WERI-Rb-1 (cell line): ENCODE measurements around the gene PSMC1.

Experiments
- DNase-seq: peaks from one replicate; pipeline ENCODE4 v3.0.0-alpha.2; 2020
- H3K27ac ChIP-seq: fragments of 250-450 bp; sonication (Bioruptor Pico); 2 replicates; pipeline ENCODE4 v1.5.1; 2020; ENCODE audit warnings: mild to moderate bottlenecking, moderate library complexity
- H3K27me3 ChIP-seq: fragments of 250-450 bp; sonication (Bioruptor Pico); 2 replicates; pipeline ENCODE4 v1.5.1; 2021; ENCODE audit warnings: mild to moderate bottlenecking, low read depth, moderate library complexity; ENCODE audit not compliant: insufficient read depth, severe bottlenecking
- H3K36me3 ChIP-seq: fragments of 250-450 bp; sonication (Bioruptor Pico); 2 replicates; pipeline ENCODE4 v1.5.1; 2020; ENCODE audit warnings: mild to moderate bottlenecking, moderate library complexity
- H3K4me3 ChIP-seq: 2 replicates; pipeline ENCODE4 v1.5.1; 2011; ENCODE audit warnings: low read depth, mild to moderate bottlenecking, control low read depth, low read length
- H3K9me3 ChIP-seq: fragments of 250-450 bp; sonication (Bioruptor Pico); 2 replicates; pipeline ENCODE4 v1.5.1; 2021; ENCODE audit warnings: mild to moderate bottlenecking, moderate library complexity; ENCODE audit not compliant: severe bottlenecking
- TF ChIP-seq, protein P1 (sequence below): IDR thresholded peaks from 2 replicates; pipeline ENCODE4 v1.5.1; 2011; ENCODE audit warnings: low read depth, mild to moderate bottlenecking, control low read depth, inconsistent platforms, low read length

PSMC1 gene

DNA sequence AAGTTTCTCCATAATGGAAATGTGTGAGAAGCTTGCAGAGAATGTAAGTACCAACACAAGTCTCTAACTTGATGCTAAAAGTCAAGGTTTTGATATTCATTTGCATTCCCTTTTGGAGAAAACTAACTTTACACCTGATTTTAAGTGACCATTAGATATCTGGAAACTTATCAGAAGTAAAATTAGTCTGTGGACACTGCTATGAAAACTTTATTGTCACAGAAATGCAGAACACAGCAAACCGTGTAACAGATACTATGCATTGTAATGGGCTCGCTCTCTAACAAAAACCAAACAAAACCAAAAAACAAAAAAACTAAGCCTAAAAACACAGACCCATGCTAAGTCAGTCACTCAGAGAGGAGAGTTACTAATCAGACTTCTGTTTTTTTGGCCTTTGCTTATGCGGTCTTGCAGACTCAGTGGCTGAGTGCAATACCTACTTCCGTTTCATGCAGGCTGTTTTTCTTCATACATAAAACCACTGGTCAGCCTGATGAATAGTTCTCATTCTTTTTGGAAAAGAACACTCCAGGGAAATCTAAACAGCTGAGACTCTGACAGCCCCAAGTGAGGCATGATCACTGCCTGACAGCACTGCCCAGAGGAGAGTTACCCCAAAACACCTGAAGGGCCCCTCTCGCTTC is 39.6 kb downstream of the PSMC1 start:
- H3K4me3 ChIP-seq: no peak overlapping the region
- TF ChIP-seq, protein P1, sequence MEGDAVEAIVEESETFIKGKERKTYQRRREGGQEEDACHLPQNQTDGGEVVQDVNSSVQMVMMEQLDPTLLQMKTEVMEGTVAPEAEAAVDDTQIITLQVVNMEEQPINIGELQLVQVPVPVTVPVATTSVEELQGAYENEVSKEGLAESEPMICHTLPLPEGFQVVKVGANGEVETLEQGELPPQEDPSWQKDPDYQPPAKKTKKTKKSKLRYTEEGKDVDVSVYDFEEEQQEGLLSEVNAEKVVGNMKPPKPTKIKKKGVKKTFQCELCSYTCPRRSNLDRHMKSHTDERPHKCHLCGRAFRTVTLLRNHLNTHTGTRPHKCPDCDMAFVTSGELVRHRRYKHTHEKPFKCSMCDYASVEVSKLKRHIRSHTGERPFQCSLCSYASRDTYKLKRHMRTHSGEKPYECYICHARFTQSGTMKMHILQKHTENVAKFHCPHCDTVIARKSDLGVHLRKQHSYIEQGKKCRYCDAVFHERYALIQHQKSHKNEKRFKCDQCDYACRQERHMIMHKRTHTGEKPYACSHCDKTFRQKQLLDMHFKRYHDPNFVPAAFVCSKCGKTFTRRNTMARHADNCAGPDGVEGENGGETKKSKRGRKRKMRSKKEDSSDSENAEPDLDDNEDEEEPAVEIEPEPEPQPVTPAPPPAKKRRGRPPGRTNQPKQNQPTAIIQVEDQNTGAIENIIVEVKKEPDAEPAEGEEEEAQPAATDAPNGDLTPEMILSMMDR: no peak
- no peaks in the 10 kb centered on the region; the same call in 1 of the 2 replicates for H3K36me3 ChIP-seq
- no peak overlapping the region for H3K27ac ChIP-seq
- DNase-seq: no peak
- H3K9me3 ChIP-seq: no peaks in the 10 kb centered on the region
- no peaks in the 10 kb centered on the region for H3K27me3 ChIP-seq

DNA sequence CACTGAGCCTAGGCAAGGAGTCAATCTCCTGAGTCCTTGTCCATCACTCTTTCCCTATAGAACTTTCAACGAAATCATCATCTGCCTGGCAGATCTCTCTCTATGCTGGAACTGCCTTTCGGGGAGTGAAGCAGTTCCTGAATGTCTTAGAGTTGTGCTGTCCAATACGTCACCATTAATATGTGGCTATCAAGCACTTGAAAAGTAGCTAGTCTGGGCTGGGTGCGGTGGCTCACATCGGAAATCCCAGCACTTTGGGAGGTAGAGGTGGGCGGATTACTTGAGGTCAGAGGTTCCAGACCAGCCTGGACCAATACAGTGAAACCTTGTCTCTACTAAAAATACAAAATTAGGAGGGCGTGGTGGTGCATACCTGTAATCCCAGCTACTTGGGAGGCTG is 40.3 kb downstream of the PSMC1 start:
- DNase-seq: no peak
- H3K36me3 ChIP-seq: no peaks in the 10 kb centered on the region; the same call in 1 of the 2 replicates
- no peak overlapping the region for H3K27ac ChIP-seq
- no peak overlapping the region for H3K4me3 ChIP-seq
- no peaks in the 10 kb centered on the region for H3K27me3 ChIP-seq
- H3K9me3 ChIP-seq: no peaks in the 10 kb centered on the region
- TF ChIP-seq, protein P1: no peak

DNA sequence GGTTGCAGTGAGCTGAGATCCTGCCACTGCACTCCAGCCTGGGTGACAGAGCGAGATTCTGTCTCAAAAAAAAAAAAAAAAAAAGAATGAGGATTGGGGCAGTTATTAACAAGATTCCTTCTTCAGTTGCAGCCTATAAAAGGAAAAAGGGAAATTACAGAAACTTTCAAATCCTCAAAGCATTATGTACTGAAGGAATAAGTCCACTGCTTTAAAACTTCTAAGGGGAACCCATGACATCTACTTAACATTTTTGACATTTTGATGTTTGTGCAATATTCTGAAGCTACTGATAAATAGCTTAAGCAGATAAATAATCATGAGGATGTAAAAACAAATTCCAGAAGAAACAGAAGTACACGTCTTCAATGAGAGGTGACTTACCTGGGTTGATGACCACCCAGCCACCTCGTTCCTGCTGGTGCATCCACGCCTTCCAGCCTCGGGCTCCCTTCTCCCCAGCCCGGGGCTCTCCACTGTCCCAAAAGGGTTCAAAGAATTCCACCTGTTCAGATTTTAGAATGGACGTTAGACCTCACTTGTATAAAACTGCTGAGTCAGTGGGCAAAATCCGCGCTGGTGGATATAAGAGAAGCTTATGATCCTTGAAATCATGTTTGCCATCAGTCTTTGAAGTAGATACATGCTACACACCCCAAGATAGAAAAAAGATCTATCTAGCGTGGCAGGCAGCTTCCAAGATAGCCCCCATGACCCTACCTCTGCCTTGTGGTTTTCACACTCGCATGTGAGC is 41.7 kb downstream of the PSMC1 start:
- Histone ChIP-seq H3K36me3 (no peaks in the 10 kb centered on the region; the same call in 1 of the 2 replicates), H3K27ac (no peak overlapping the region)

DNA sequence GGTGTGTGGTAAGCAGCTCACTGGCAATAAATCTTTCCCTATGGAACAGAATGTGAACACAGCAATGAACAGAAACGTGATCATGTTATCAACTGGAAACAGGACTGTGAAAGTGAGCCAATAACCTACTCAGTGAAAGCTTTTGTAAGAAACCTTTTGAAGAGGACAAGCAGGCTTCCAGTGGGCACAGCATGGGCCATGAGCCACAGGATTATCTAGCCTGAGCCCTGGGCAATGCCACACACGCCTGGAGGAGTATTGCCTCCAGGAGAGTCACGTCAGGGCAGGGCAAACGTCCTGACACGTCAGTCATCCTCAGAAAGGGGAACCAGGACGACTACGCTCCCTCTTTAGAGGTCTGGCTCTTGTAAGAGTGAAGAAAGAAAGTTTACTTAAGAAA is 43.1 kb downstream of the PSMC1 start:
- Histone ChIP-seq H3K27ac (no peak overlapping the region), H3K9me3 (no peaks in the 10 kb centered on the region), H3K27me3 (no peaks in the 10 kb centered on the region), H3K4me3 (no peak overlapping the region), H3K36me3 (no peaks in the 10 kb centered on the region; the same call in 1 of the 2 replicates)
- DNase-seq: no peak
- TF ChIP-seq, protein P1: no peak

More for the DNA sequence above, 41.7 kb downstream of the PSMC1 start:
- H3K27me3 ChIP-seq: no peaks in the 10 kb centered on the region
- H3K9me3 ChIP-seq: no peaks in the 10 kb centered on the region
- DNase-seq: no peak
- H3K4me3 ChIP-seq: no peak overlapping the region
- TF ChIP-seq, protein P1: no peak

DNA sequence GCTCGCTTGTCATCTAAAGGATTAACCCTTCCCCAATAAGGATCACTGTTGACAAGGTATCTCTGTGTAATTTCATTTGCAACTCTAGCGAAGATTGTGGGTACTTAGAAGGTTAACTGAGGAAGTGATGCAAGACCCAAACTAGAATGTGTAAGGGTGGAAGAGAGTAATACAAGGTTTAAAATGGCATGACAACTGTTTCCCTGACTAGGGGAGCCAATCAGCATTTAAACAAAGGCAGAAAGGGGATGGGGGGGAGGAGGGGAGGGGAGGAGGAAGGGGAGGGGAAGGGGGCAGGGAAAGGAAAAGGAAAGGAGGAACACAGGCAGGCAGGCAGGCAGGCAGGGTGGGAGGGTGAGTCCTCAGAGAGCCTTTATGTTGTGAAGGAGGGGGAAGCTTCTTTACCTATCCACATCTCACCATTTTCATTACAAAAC is 44.3 kb downstream of the PSMC1 start:
- Histone ChIP-seq H3K4me3 (no peak overlapping the region), H3K27me3 (no peaks in the 10 kb centered on the region), H3K36me3 (no peaks in the 10 kb centered on the region; the same call in 1 of the 2 replicates), H3K9me3 (no peaks in the 10 kb centered on the region), H3K27ac (no peak overlapping the region)
- DNase-seq: no peak
- TF ChIP-seq, protein P1: no peak
